GM10266 (cell line): ENCODE results near the gene DGCR8.
"Not testable (repeated sequence)": the region's sequence is repeated elsewhere in the genome, so short reads cannot be mapped to it uniquely, and the experiment has no call there.

Experiments used
- DNase-seq: peaks from one replicate; pipeline ENCODE4 v3.0.0; 2012; ENCODE audit errors: extremely low spot score
- CTCF ChIP-seq: IDR thresholded peaks from 2 replicates; pipeline ENCODE4 v1.5.1; 2012; ENCODE audit warnings: mild to moderate bottlenecking, low read depth; ENCODE audit not compliant: control insufficient read depth, insufficient read depth; ENCODE audit errors: missing control alignments

DGCR8 gene

GRCh38 chr22:20155330-20156041 lies 75.4 kb downstream of the DGCR8 start:
- TF ChIP-seq CTCF = no peak

DNA sequence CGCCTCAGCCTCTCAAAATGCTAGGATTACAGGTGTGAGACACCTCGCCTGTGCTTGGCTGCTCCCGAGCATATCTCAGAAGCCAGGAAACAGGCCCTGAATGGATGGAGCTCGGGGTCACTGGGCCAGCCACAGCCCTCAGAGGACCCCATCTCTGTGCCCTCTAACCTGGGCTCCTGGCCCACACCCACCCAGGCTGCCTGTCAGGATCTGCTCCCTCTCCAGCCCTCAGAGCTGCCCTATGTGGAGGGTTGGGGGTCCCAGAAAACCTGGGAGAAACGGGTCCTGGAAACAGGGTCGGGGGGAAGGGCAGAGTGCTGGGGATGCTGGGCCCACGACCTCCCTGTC lies 76.0 kb downstream of the DGCR8 start:
- TF ChIP-seq CTCF = no peak
- DNase-seq = no peak

More at GRCh38 chr22:20155330-20156041, 75.4 kb downstream of the DGCR8 start:
- no peak for DNase-seq

DNA sequence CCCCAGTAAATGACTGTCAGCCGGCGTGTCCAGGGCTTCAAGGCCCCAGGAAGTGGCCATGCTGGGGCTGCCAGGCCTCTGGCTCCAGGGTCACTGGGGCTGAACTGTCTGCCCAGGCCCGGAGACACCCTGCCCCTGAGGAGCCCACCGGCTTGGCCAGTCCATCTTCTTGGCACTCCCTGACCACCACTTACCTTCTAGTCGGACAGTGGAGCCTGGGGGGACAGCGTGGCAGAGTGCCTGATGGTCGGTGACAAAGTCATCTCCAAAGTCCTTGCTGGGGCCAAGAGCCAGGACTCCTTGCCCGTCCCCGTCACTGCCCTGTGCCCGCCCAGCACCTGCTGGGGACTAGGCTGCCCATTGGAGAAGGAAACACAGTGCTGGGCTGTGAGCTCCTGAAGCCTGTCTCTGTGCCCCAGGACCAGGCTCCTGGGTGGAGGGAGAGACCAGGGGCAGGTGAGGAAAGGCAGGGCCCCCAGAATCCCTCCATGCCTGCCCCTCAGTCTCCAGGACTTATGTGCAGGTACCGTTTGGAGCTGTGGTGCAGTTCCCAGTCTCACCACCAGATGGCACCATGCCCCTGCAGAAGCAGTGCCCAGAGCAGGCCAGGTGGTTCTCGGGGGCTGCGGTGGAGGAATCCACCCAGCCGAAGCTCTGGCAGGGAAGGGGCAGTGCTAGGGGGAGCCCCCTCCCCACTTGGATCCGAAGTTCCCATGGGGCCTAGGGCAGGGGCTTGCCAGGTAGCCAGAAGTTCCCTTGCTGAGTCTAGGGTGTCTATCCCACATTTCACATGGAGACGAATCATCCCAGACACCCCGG lies 76.8 kb downstream of the DGCR8 start:
- DNase-seq = peak; percentile 93
- TF ChIP-seq CTCF = peak; percentile 99

DNA sequence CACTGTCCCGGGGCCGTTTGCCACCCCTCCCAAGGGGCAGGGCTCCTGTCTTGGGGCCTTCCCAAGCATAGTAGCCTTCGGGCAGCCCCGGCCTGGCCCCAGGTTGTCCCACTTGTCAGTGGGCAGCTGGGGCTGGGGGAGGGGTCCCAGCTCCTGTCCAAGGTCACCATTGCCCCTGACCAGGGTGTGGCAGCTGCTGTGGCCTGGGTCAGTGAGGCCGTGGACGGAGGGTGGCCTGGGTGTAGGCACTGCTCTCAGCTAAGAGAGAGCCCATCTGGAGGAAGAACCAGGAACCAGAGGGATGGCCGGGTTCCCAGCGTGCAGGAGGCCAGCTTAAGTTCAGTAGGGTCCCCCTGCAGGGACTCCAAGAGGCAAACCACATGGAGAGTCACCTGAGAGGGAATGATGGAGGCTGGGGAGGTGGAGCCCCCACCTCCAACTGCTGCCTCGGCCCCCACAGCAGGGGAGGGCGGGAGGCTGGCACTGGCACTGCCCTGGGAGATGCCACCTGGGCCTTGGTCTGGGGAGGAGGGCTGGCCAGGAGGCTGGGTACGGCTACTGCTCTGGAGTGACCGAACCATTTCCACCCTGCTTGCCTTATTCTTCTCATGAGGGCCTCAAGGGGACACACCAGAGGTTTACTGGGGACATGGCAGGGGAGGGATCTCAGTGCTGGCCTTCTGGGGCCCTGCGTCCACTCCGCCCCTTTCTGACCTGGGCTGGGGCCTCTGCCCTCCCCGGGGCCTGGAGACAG lies 77.6 kb downstream of the DGCR8 start:
- no peak for TF ChIP-seq CTCF
- no peak for DNase-seq

GRCh38 chr22:20158391-20159036 lies 78.5 kb downstream of the DGCR8 start:
- no peak for TF ChIP-seq CTCF
- DNase-seq = no peak

GRCh38 chr22:20159076-20159475 lies 79.0 kb downstream of the DGCR8 start:
- TF ChIP-seq CTCF = no peak
- no peak for DNase-seq

DNA sequence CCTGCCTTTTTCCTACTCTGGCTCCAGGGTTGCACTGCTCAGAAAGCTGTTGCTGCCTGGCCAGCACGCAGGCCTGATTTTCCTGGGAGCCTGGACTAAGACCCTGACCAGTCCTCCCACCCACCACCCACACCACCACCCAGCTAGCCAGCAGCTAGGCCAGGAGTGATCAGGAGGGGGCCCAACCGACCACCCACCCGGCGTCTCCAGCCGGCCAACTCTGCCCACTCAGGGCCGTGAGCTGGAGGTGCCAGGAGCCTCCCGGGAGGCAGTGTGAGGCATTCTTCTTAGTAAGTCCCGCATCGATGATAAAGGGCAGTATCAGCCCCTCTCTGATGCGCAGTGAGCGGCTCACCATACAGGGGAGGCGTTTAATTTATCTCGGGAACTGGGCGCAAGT lies 79.5 kb downstream of the DGCR8 start:
- DNase-seq = not testable (repeated sequence)
